Purkinje cell (primary cell): ENCODE results near the gene BTBD2. TPM values are rescaled to one million over a fixed set of nuclear protein-coding genes. Genes with fewer than 3 reads are reported as not detected.

Source experiments
- polyA plus RNA-seq: library from polyadenylated mRNA; unstranded; fragments of >200 nt; fragmentation: Nextera tagmentation; gene quantifications from 2 replicates; pipeline ENCODE4 v1.2.1, GENCODE V29; 2014

BTBD2 gene
- 0.18 and 0.24 TPM in 2 replicates for polyA plus RNA-seq

DNA sequence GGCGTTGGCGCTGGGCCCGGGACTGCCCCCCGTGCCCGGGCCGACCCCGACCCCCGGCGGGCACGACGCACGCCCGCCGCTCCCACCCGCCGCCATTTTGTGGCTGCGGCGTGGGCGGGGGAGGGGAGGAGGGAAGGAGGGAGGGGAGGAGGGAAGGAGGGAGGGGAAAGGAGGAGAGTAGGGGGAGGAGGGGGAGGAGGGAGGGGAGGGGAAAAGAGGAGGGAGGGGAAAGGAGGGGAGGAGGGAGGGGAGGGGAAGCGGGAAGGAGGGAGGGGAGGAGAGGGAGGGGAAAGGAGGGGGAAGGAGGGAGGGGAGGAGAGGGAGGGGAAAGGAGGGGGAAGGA lies at the start of gene BTBD2:
Gene BTBD2, minus strand, starts transcription at position 107 of the 343 bp plus-strand sequence. Its CDS starts 11 bp downstream, at position 96.

GRCh38 chr19:2050991-2051772 lies 35.7 kb upstream of the BTBD2 start, which contains the start of gene MKNK2:
MKNK2 (minus strand) TSS chr19:2051244; CDS start chr19:2050851, 393 bp downstream.

GRCh38 chr19:1941146-1942077 lies 74.1 kb downstream of the BTBD2 start, which contains the start of gene CSNK1G2:
CSNK1G2 (plus strand) TSS chr19:1941172; CDS start chr19:1969773, 28,601 bp downstream.

Other genes starting within 250 kb of the BTBD2 start
- not detected in 2 replicates for gene ATP8B3, start 203.4 kb downstream of the BTBD2 start, polyA plus RNA-seq
- not detected in 2 replicates for gene REXO1, start 167.2 kb downstream of the BTBD2 start, polyA plus RNA-seq
- 0.14 and 0.15 TPM in 2 replicates for gene KLF16, start 152.1 kb downstream of the BTBD2 start, polyA plus RNA-seq
- 0.53 TPM in 1 of 2 replicates, not detected in the other for gene ABHD17A, start 130.2 kb downstream of the BTBD2 start, polyA plus RNA-seq
- not detected in 2 replicates for gene ADAT3, start 110.3 kb downstream of the BTBD2 start, polyA plus RNA-seq
- 2.4 and 2.7 TPM in 2 replicates for gene SCAMP4, start 110.3 kb downstream of the BTBD2 start, polyA plus RNA-seq
- 0.40 and 0.52 TPM in 2 replicates for gene CSNK1G2, start 74.5 kb downstream of the BTBD2 start, polyA plus RNA-seq
- gene MKNK2, start 35.5 kb upstream of the BTBD2 start, polyA plus RNA-seq: 7.4 and 8.7 TPM in 2 replicates
- 0.34 and 0.62 TPM in 2 replicates for gene MOB3A, start 80.6 kb upstream of the BTBD2 start, polyA plus RNA-seq
- not detected in 2 replicates for gene IZUMO4, start 81.2 kb upstream of the BTBD2 start, polyA plus RNA-seq
- 19.1 and 20.9 TPM in 2 replicates for gene AP3D1, start 135.9 kb upstream of the BTBD2 start, polyA plus RNA-seq
- 0.28 and 0.39 TPM in 2 replicates for gene DOT1L, start 148.2 kb upstream of the BTBD2 start, polyA plus RNA-seq
- 8.4 and 8.6 TPM in 2 replicates for gene PLEKHJ1, start 220.6 kb upstream of the BTBD2 start, polyA plus RNA-seq
- gene SF3A2, start 221.1 kb upstream of the BTBD2 start, polyA plus RNA-seq: 0.16 and 0.43 TPM in 2 replicates
- gene AMH, start 233.6 kb upstream of the BTBD2 start, polyA plus RNA-seq: not detected in 2 replicates
- not detected in 2 replicates for gene JSRP1, start 240.7 kb upstream of the BTBD2 start, polyA plus RNA-seq